ENCODE data around the gene LMAN1L. TPM values are rescaled to one million over a fixed set of nuclear protein-coding genes. Genes with fewer than 3 reads are reported as not detected.

LMAN1L gene
- total RNA-seq, 1 donor from 2014 or later = 2.2 TPM

DNA sequence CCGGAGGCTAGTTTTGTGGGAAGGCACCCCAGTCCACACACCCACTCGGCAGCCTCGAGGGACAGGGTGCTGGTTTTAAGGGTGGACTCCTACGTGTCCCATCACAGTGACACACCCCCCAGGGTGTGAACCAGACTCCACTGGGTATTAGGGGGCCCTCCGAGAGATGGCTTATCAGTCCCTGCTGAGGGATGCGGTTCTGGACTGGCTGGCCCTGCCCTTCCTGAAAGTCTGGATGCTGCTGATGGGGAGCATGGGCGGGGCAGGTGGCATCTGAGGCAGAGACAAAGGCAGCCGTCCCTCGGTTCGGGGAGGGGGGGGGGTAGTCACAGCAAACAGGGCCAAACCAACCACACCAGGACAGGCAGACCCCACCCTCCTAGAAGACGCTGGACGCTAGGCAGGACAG lies 31.3 kb downstream of the LMAN1L start:
- ATAC-seq (ENCODE audit: low read depth) = no peak
- POLR2A ChIA-PET = interaction anchor here (1.0 to 6.3 kb wide), 9 partner anchors 10 to 67 kb away, joined by 3 to 42 read pairs (median 5); partner anchors contain the start of genes CSK and FAM219B
- Mint-ChIP-seq H3K4me1 (peaks cover 48% of the 10 kb centered on the region), H3K9me3 (no peaks in the 10 kb centered on the region), H3K27ac (peak overlapping the region; percentile 77), H3K36me3 (ENCODE audit: low read depth) (peaks cover 44% of the 10 kb centered on the region), H3K27me3 (no peaks in the 10 kb centered on the region), H3K4me3 (no peak overlapping the region)
- DNase-seq = no peak
- intact Hi-C loops (cut with micrococcal nuclease) = loop anchor here (1.0 to 2.0 kb wide), 11 partner anchors 13 to 209 kb away; partner anchors contain the start of genes COX5A, CPLX3, FAM219B and MPI
- TF ChIP-seq CTCF (IDR thresholded peaks at IDR 0.05) = no peak
- CTCF ChIA-PET = interaction anchor here (1.2 to 2.5 kb wide), 3 partner anchors 26 to 73 kb away, joined by 4 to 8 read pairs (median 5); partner anchors contain the start of gene FAM219B

DNA sequence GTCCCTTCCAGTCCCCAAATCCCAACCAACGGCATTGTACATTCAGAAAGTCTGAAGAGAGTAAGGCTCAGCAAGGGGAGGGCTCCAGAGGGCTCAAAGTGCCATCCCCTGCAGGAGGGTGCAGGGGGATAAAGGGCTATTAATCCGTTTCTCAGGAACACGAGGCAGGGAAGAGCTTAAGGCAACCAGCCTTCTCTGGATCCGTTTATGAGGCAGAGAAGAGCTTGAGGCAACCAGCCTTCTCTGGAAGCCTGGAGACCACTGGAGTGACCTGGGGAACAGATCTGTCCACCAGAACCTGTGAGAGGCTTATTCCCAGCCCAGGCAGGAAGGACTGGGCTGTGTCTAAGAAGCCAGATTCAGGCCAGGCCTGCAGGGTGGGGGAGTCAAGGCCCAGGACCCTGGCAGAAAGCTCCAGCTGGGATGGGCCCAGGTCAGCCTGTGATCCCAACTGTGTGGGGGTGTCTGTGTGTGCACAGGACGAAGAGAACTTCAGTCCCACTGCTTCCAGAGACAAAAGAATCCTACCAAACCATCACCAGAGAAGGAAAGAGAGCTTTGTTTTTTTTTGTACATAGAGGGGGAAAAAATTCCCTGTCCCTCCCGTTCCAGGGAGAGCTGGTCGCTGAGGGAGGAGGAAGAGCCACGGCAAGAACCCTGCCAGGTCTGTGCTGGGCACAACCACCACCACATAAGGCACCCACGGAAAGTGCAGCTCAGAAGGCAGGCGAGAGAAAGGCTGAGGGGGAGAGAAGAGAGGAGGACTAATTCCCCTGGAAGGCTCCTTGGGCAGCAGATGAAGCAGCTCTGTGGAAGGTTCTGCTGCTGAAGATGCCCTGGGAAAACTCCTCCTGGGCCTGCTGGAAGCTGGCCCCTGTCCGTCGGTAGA lies 31.9 kb downstream of the LMAN1L start:
- no peak for ATAC-seq (ENCODE audit: low read depth)
- CTCF ChIA-PET = interaction anchor here (0.9 to 2.5 kb wide), 2 partner anchors 62 to 74 kb away, joined by 3 to 5 read pairs; partner anchors contain the start of gene FAM219B
- peaks cover 49% of the 10 kb centered on the region for H3K4me1 Mint-ChIP-seq

GRCh38 chr15:74845208-74845568 lies 32.6 kb downstream of the LMAN1L start:
- peak overlapping the region; percentile 65 for H3K27ac Mint-ChIP-seq
- DNase-seq (no peak), ATAC-seq (ENCODE audit: low read depth) (no peak)
- H3K4me1 Mint-ChIP-seq = peaks cover 51% of the 10 kb centered on the region
- ChIA-PET CTCF (interaction anchor here (0.9 to 2.5 kb wide), 2 partner anchors 61 to 74 kb away, joined by 3 to 5 read pairs; partner anchors contain the start of gene FAM219B), POLR2A (interaction anchor here (0.5 to 6.3 kb wide), 10 partner anchors 12 to 256 kb away, joined by 3 to 42 read pairs (median 4); partner anchors contain the start of genes CSK and FAM219B)
- no peak for TF ChIP-seq CTCF (IDR thresholded peaks at IDR 0.05)
- intact Hi-C loops (cut with micrococcal nuclease) = no loop called here
- H3K36me3 Mint-ChIP-seq (ENCODE audit: low read depth) = peaks cover 46% of the 10 kb centered on the region
- no peaks in the 10 kb centered on the region for H3K9me3 Mint-ChIP-seq
- no peak overlapping the region for H3K4me3 Mint-ChIP-seq
- H3K27me3 Mint-ChIP-seq = no peaks in the 10 kb centered on the region

More for the DNA sequence above, 31.9 kb downstream of the LMAN1L start:
- POLR2A ChIA-PET = interaction anchor here (0.5 to 6.3 kb wide), 11 partner anchors 10 to 255 kb away, joined by 3 to 42 read pairs (median 4); partner anchors contain the start of genes CSK and FAM219B
- no peak for DNase-seq
- intact Hi-C loops (cut with micrococcal nuclease) = no loop called here
- peak overlapping the region; percentile 65 for H3K27ac Mint-ChIP-seq
- H3K36me3 Mint-ChIP-seq (ENCODE audit: low read depth) = peaks cover 43% of the 10 kb centered on the region
- no peaks in the 10 kb centered on the region for H3K9me3 Mint-ChIP-seq
- TF ChIP-seq CTCF (IDR thresholded peaks at IDR 0.05) = no peak
- H3K27me3 Mint-ChIP-seq = no peaks in the 10 kb centered on the region
- no peak overlapping the region for H3K4me3 Mint-ChIP-seq

GRCh38 chr15:74845581-74845980 lies 32.9 kb downstream of the LMAN1L start:
- H3K36me3 Mint-ChIP-seq (ENCODE audit: low read depth) = peaks cover 49% of the 10 kb centered on the region
- no peak for DNase-seq
- POLR2A ChIA-PET = interaction anchor here (1.2 to 6.3 kb wide), 3 partner anchors 12 to 64 kb away, joined by 5 to 42 read pairs (median 5); partner anchors contain the start of genes CSK and FAM219B

More at GRCh38 chr15:74845581-74845980, 32.9 kb downstream of the LMAN1L start:
- H3K27ac Mint-ChIP-seq = peak overlapping the region; percentile 65
- H3K27me3 Mint-ChIP-seq = no peaks in the 10 kb centered on the region
- no peak for ATAC-seq (ENCODE audit: low read depth)
- peaks cover 51% of the 10 kb centered on the region for H3K4me1 Mint-ChIP-seq
- H3K4me3 Mint-ChIP-seq = no peak overlapping the region
- TF ChIP-seq CTCF (IDR thresholded peaks at IDR 0.05) = no peak
- CTCF ChIA-PET = interaction anchor here (2.5 kb wide), 1 partner anchor 61 kb away, joined by 5 read pairs; the partner anchor contains the start of gene FAM219B
- intact Hi-C loops (cut with micrococcal nuclease) = no loop called here
- no peaks in the 10 kb centered on the region for H3K9me3 Mint-ChIP-seq

Data from activated B cell treated with CpG ODN at 0.5 μM for 24 hours (primary cell).